SH-SY5Y (cell line): ENCODE measurements around the gene ALKBH3.

Source experiments
- GATA2 ChIP-seq: IDR thresholded peaks from 2 replicates; pipeline ENCODE4 v1.6.1; 2011; ENCODE audit warnings: mild to moderate bottlenecking, low read depth, low read length
- GATA3 ChIP-seq: IDR thresholded peaks from 2 replicates; pipeline ENCODE4 v1.6.1; 2011; ENCODE audit warnings: low read depth, mild to moderate bottlenecking, low read length, moderate library complexity

GRCh38 chr11:43952020-43952400 is 71.4 kb downstream of the ALKBH3 start:
- TF ChIP-seq GATA3 (no peak), GATA2 (no peak)
